CD4-positive, alpha-beta T cell (primary cell): ENCODE measurements around the gene POPDC2. TPM values are rescaled to one million over a fixed set of nuclear protein-coding genes. Genes with fewer than 3 reads are reported as not detected.

Experiments used
- ATAC-seq: fragments of 200-7000 bp; cut with Tn5 transposase; one replicate; pipeline ENCODE4 v1.10.0; 2022; ENCODE audit warnings: mild to moderate bottlenecking; ENCODE audit not compliant: poor library complexity
- CTCF ChIA-PET: fragments of 350-600 bp; sonication (Branson Sonifier 250); formaldehyde crosslinking; loops from one replicate; lab custom pipeline; 2021; ENCODE audit warnings: antibody characterized with exemption, inconsistent platforms; lab: Charles Lee
- POLR2A ChIA-PET: fragments of 350-600 bp; sonication (Branson Sonifier 250); formaldehyde crosslinking; loops from one replicate; lab custom pipeline; 2021; ENCODE audit warnings: antibody characterized with exemption, inconsistent platforms; lab: Charles Lee
- DNase-seq, 14 experiments: peaks; one replicate each; pipeline ENCODE4 v3.0.0-alpha.2; 2013 to 2020; ENCODE audit warnings: mixed read lengths in 2 of 14
- H3K27ac ChIP-seq, 2 donors: one replicate each; pipeline versions ENCODE4 v1.5.1 to v1.7.0; 2013; ENCODE audit warnings: low read length in 2 of 2, low read depth in 1 of 2, mild to moderate bottlenecking in 1 of 2
- H3K27me3 ChIP-seq, 2 experiments: 1 replicate in 1 of 2; 2 replicates in 1 of 2; pipeline versions ENCODE4 v1.6.1 to v1.7.0; 2013; ENCODE audit warnings: low read length in 2 of 2, control low read depth in 1 of 2, mild to moderate bottlenecking in 1 of 2, moderate library complexity in 1 of 2; ENCODE audit not compliant: insufficient read depth in 2 of 2, control insufficient read depth in 1 of 2
- H3K36me3 ChIP-seq: one replicate; pipeline ENCODE4 v1.6.1; 2013; ENCODE audit warnings: low read length, control low read depth; ENCODE audit not compliant: insufficient read depth
- H3K4me1 ChIP-seq: one replicate; pipeline ENCODE4 v1.6.1; 2013; ENCODE audit warnings: low read length, control low read depth; ENCODE audit not compliant: insufficient read depth
- H3K4me3 ChIP-seq: one replicate; pipeline ENCODE4 v1.5.1; 2013; ENCODE audit warnings: mild to moderate bottlenecking, low read length, moderate library complexity
- H3K9me3 ChIP-seq, 2 experiments: 1 replicate in 1 of 2; 2 replicates in 1 of 2; pipeline versions ENCODE4 v1.6.1 to v1.7.0; 2013; ENCODE audit warnings: low read length in 2 of 2, mild to moderate bottlenecking in 2 of 2, control low read depth in 1 of 2, moderate library complexity in 1 of 2; ENCODE audit not compliant: control insufficient read depth in 1 of 2, insufficient read depth in 1 of 2
- H3K27ac Mint-ChIP-seq: one replicate; pipeline ENCODE4 v1.8.0; 2020; ENCODE audit warnings: mixed read lengths
- H3K27me3 Mint-ChIP-seq: one replicate; pipeline ENCODE4 v1.8.0; 2021; ENCODE audit warnings: mixed read lengths
- H3K36me3 Mint-ChIP-seq: one replicate; pipeline ENCODE4 v1.8.0; 2021; ENCODE audit warnings: low read depth, mixed read lengths
- H3K4me1 Mint-ChIP-seq: one replicate; pipeline ENCODE4 v1.8.0; 2021; ENCODE audit warnings: low read depth, mixed read lengths
- H3K4me3 Mint-ChIP-seq: one replicate; pipeline ENCODE4 v1.8.0; 2020; ENCODE audit warnings: mild to moderate bottlenecking, mixed read lengths
- H3K9me3 Mint-ChIP-seq: one replicate; pipeline ENCODE4 v1.8.0; 2020; ENCODE audit warnings: mixed read lengths
- CTCF ChIP-seq: fragments of 200-600 bp; IDR thresholded peaks from one replicate; pipeline ENCODE4 v1.8.0; 2022; ENCODE audit warnings: antibody characterized with exemption, mild to moderate bottlenecking
- intact Hi-C, 2 experiments: fragments of 100-400 bp; cut with DNase I in 1 of 2; cut with micrococcal nuclease in 1 of 2; formaldehyde crosslinking; loops; one replicate each; pipeline versions ENCODE4 v1.15.1 to v1.9.0; 2023 to 2025; cut with DNase I, micrococcal nuclease
- total RNA-seq, 174 experiments: library from RNA in 2 of 174; stranded (reverse) in 2 of 174; gene quantifications; one replicate each; pipeline ENCODE4 v1.2.3 and lab custom pipeline; 2021 to 2026

POPDC2 gene
- total RNA-seq, 2 experiments from 2014 or later: 2.6 to 3.5 TPM

- Mint-ChIP-seq H3K9me3 (no peaks in the 10 kb centered on the region), H3K27ac (no peak overlapping the region), H3K36me3 (peaks cover 24% of the 10 kb centered on the region), H3K4me1 (no peaks in the 10 kb centered on the region), H3K4me3 (no peak overlapping the region), H3K27me3 (no peaks in the 10 kb centered on the region)
- no peaks in the 10 kb centered on the region for H3K27me3 ChIP-seq
- ChIA-PET CTCF (no interaction called here), POLR2A (interaction anchor here (1.3 kb wide), 1 partner anchor 9 kb away, joined by 6 read pairs; no protein-coding TSS in a partner anchor)
- intact Hi-C loops: no loop called here
- H3K9me3 ChIP-seq: no peaks in the 10 kb centered on the region
- no peaks in the 10 kb centered on the region for H3K4me1 ChIP-seq
- H3K4me3 ChIP-seq: no peak overlapping the region
- ATAC-seq (no peak), DNase-seq (no peak)
- H3K27ac ChIP-seq: no peak overlapping the region
- H3K36me3 ChIP-seq: peaks cover 29% of the 10 kb centered on the region
- TF ChIP-seq CTCF: no peak
These were observed 4.0 kb upstream of the POPDC2 start for GRCh38 chr3:119664370-119664769.

- peaks cover 21% of the 10 kb centered on the region for H3K36me3 Mint-ChIP-seq
- Histone ChIP-seq H3K27ac (no peak overlapping the region), H3K9me3 (no peaks in the 10 kb centered on the region), H3K27me3 (no peaks in the 10 kb centered on the region), H3K36me3 (peaks cover 24% of the 10 kb centered on the region), H3K4me1 (no peaks in the 10 kb centered on the region), H3K4me3 (no peak overlapping the region)
- DNase-seq (no peak), ATAC-seq (no peak)
- TF ChIP-seq CTCF: no peak
- peak overlapping the region; percentile 4 for H3K27ac Mint-ChIP-seq
- H3K4me3 Mint-ChIP-seq: no peak overlapping the region
- no peaks in the 10 kb centered on the region for H3K4me1 Mint-ChIP-seq
- intact Hi-C loops: no loop called here
- POLR2A ChIA-PET: no interaction called here
- no peaks in the 10 kb centered on the region for H3K9me3 Mint-ChIP-seq
- H3K27me3 Mint-ChIP-seq: no peaks in the 10 kb centered on the region
- CTCF ChIA-PET: no interaction called here
These were observed 3.5 kb upstream of the POPDC2 start for GRCh38 chr3:119663885-119664284.

- H3K4me1 ChIP-seq: no peaks in the 10 kb centered on the region
- Mint-ChIP-seq H3K36me3 (peaks cover 16% of the 10 kb centered on the region), H3K27ac (no peak overlapping the region), H3K4me3 (no peak overlapping the region), H3K9me3 (no peaks in the 10 kb centered on the region), H3K27me3 (no peaks in the 10 kb centered on the region), H3K4me1 (no peaks in the 10 kb centered on the region)
- ATAC-seq (no peak), DNase-seq (no peak)
- H3K4me3 ChIP-seq: no peak overlapping the region
- H3K9me3 ChIP-seq: no peaks in the 10 kb centered on the region
- TF ChIP-seq CTCF: no peak
- ChIA-PET CTCF (no interaction called here), POLR2A (no interaction called here)
- peaks cover 19% of the 10 kb centered on the region for H3K36me3 ChIP-seq
- H3K27ac ChIP-seq: no peak overlapping the region
- intact Hi-C loops: no loop called here
- no peaks in the 10 kb centered on the region for H3K27me3 ChIP-seq
These were observed 2.4 kb upstream of the POPDC2 start for GRCh38 chr3:119662604-119663373.
